ENCODE results near the gene ABO.
"Not testable (repeated sequence)": the region's sequence is repeated elsewhere in the genome, so short reads cannot be mapped to it uniquely, and the experiment has no call there.

ABO gene

DNA sequence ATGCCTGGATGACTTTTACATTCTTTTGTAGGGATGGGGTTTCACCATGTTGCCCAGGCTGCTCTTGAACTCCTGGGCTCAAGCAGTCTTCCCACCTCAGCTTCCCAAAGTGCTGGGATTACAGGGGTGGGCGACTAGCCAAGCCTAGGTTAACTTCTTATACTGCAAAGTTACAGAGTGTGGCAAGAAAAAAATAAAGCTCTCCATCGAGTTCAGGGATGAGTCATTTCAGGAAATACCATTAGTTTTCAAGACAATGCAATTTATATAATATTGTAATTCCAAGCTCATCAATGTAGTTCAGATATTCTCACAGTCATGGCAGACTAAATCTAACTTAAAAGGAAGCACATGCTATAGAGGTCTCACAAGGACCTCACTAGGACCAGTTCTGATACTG, 11.5 kb upstream of the ABO start:
- in situ Hi-C loops (cut with MboI; ENCODE audit: low sequenced_read_pairs, unreplicated experiment) = no loop called here
- DNase-seq (ENCODE audit: low spot score) = no peak
- TF ChIP-seq, protein P1, sequence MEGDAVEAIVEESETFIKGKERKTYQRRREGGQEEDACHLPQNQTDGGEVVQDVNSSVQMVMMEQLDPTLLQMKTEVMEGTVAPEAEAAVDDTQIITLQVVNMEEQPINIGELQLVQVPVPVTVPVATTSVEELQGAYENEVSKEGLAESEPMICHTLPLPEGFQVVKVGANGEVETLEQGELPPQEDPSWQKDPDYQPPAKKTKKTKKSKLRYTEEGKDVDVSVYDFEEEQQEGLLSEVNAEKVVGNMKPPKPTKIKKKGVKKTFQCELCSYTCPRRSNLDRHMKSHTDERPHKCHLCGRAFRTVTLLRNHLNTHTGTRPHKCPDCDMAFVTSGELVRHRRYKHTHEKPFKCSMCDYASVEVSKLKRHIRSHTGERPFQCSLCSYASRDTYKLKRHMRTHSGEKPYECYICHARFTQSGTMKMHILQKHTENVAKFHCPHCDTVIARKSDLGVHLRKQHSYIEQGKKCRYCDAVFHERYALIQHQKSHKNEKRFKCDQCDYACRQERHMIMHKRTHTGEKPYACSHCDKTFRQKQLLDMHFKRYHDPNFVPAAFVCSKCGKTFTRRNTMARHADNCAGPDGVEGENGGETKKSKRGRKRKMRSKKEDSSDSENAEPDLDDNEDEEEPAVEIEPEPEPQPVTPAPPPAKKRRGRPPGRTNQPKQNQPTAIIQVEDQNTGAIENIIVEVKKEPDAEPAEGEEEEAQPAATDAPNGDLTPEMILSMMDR (IDR thresholded peaks at IDR 0.05; ENCODE audit: borderline replicate concordance, control extremely low read depth, extremely low read depth, insufficient read depth, missing control alignments) = no peak

DNA sequence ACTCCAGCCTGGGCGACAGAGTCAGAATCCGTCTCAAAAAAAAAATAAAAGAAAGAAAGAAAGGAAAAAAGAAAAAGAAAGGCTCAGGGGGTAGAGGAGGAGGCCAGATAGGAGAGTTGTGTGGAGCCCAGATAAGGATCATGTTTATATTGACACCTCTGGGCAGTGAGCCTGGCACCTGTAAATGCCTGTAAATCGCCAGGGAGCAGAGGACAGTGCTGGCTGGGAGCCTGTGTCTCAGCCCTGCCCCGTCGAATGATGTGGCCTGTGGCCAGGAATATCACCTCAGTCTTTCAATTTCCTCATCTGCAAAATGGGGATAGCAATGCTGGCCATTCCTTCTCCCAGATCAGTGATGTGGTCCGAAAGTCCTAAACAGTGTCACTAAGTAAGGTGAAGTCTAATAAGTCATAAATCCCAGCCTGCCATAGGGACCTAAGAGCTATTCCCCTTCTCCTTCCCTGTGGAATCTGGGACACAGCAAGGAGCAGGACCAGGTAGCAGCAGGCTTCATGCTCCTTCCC, 10.3 kb upstream of the ABO start:
- in situ Hi-C loops (cut with MboI; ENCODE audit: low sequenced_read_pairs, unreplicated experiment) = no loop called here
- TF ChIP-seq, protein P1 (IDR thresholded peaks at IDR 0.05; ENCODE audit: borderline replicate concordance, control extremely low read depth, extremely low read depth, insufficient read depth, missing control alignments) = no peak
- DNase-seq (ENCODE audit: low spot score) = no peak

DNA sequence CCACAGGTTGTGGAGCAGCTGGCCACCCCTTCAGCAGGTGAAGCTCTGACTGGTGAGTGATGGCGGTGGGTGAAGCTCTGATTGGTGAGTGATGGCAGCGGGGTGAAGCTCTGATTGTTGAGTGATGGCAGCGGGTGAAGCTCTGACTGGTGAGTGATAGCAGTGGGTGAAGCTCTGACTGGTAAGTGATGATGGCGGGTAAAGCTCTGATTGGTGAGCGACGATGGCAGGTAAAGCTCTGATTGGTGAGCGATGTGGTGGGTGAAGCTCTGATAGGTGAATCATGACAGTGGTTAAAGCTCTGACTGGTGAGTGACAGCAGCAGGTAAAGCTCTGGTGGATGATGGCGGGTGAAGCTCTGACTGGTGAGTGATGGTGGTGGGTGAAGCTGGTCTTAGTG, 9.4 kb upstream of the ABO start:
- TF ChIP-seq, protein P1 (IDR thresholded peaks at IDR 0.05; ENCODE audit: borderline replicate concordance, control extremely low read depth, extremely low read depth, insufficient read depth, missing control alignments) = no peak
- no peak for DNase-seq (ENCODE audit: low spot score)
- in situ Hi-C loops (cut with MboI; ENCODE audit: low sequenced_read_pairs, unreplicated experiment) = no loop called here

DNA sequence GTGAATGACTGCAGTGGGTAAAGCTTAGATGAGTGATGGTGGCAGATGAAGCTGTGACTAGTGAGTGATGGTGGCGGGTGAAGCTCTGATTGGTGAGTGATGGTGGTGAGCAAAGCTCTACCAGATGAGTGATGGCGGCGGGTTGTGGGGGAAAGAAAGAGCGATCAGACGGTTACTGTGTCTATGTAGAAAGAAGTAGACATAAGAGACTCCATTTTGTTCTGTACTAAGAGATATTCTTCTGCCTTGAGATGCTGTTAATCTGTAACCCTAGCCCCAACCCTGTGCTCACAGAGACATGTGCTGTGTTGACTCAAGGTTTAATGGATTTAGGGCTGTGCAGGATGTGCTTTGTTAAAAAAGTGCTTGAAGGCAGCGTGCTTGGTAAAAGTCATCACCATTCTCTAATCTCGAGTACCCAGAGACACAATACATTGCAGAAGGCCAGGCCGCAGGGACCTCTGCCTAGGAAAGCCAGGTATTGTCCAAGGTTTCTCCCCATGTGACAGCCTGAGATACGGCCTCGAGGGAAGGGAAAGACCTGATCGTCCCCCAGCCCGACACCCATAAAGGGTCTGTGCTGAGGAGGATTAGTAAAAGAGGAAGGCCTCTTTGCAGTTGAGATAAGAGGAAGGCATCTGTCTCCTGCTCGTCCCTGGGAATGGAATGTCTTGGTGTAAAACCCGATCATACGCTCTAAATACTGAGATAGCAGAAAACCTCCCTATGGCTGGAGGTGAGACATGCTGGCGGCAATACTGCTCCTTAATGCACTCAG, 8.4 kb upstream of the ABO start:
- DNase-seq (ENCODE audit: low spot score); in situ Hi-C loops (cut with MboI; ENCODE audit: low sequenced_read_pairs, unreplicated experiment): not testable (repeated sequence)

DNA sequence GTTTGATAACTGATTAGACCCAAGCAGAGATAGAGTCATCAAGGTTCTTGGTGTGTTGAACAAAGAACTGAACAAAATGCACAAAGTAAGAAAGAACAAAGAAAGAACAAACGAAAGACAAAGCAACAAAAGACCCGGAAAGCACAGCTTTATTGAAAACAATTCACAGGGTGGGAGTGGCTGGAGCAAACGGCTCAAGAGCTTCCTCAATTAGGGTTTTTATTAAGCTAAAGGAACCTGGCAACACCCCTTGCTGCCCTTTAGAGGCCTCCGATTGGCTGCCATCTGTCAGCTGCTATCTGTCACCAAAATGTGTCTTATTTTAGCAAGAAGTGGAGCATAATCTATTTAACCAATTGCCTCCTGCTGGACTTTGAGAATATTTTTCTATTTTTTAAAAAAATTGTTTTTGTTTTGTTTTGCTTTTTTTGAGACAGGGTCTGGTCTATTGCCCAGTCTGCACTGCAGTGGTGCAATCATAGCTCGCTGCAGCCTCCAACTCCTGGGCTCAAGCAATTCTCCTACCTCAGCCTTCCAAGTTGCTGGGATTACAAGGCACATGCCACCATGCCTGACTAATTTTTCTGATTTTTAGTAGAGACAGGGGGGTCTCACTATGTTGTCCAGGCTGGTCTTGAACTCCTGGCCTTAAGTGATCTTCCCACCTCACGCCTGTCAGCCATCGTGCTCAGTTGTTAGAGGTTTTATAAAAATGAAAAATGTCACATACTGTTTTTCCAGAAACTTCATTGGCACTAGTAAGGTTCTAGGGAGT, 7.7 kb upstream of the ABO start:
- no peak for DNase-seq (ENCODE audit: low spot score)
- TF ChIP-seq, protein P1 (IDR thresholded peaks at IDR 0.05; ENCODE audit: borderline replicate concordance, control extremely low read depth, extremely low read depth, insufficient read depth, missing control alignments) = no peak
- in situ Hi-C loops (cut with MboI; ENCODE audit: low sequenced_read_pairs, unreplicated experiment) = no loop called here

DNA sequence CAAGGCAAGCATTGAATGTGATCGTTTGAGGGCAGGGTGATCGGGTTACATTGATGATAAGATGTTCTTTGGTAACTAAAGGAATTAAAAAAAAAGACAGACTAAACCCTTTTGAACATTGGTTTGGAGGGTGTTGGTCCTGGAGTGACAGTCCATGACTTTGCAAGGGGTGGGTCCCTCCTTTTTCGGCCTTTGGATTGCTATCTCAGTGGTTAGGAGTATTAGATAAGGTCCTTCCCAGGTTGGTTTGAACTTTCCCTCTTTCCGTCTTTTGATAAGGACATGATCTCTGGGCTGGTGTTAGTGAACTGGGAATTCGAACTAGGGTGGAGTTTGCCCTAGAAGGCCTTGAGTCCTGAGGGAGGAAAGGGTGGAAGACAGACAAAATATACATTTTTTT, 5.4 kb upstream of the ABO start:
- TF ChIP-seq, protein P1 (IDR thresholded peaks at IDR 0.05; ENCODE audit: borderline replicate concordance, control extremely low read depth, extremely low read depth, insufficient read depth, missing control alignments) = no peak
- DNase-seq (ENCODE audit: low spot score) = no peak
- in situ Hi-C loops (cut with MboI; ENCODE audit: low sequenced_read_pairs, unreplicated experiment) = no loop called here

All from GM13976 (cell line).